H1 (cell line): ENCODE data around the gene GRIPAP1.

Source experiments
- BCL11A ChIP-seq, 2 experiments: IDR thresholded peaks; one replicate each; pipeline ENCODE4 v1.6.1; 2011; ENCODE audit warnings: low read depth in 2 of 2, low read length in 2 of 2, mild to moderate bottlenecking in 2 of 2
- CREB1 ChIP-seq: IDR thresholded peaks from 2 replicates; pipeline ENCODE4 v1.6.1; 2012; ENCODE audit warnings: inconsistent platforms
- POLR2A ChIP-seq, 2 experiments: IDR thresholded peaks; 1 replicate in 1 of 2; 2 replicates in 1 of 2; pipeline ENCODE4 v1.6.1; 2011; ENCODE audit warnings: low read depth in 2 of 2, low read length in 2 of 2, mild to moderate bottlenecking in 2 of 2; ENCODE audit errors: control extremely low read depth in 1 of 2
- TAF1 ChIP-seq: IDR thresholded peaks from 2 replicates; pipeline ENCODE4 v1.6.1; 2011; ENCODE audit warnings: mild to moderate bottlenecking, low read depth, low read length
- TEAD4 ChIP-seq: IDR thresholded peaks from 2 replicates; pipeline ENCODE4 v1.6.1; 2012; ENCODE audit warnings: low read depth, low read length, inconsistent platforms, mixed read lengths
- TF ChIP-seq, protein P1 (sequence below), 3 experiments: IDR thresholded peaks; 1 replicate in 2 of 3; 2 replicates in 1 of 3; pipeline versions ENCODE4 v1.5.1 to v1.6.1; 2011; ENCODE audit warnings: low read length in 3 of 3, mild to moderate bottlenecking in 3 of 3, inconsistent platforms in 2 of 3, low read depth in 1 of 3, moderate library complexity in 1 of 3; ENCODE audit not compliant: insufficient read depth in 1 of 3; ENCODE audit errors: control extremely low read depth in 1 of 3
- TF ChIP-seq, protein P2 (sequence below): IDR thresholded peaks from 2 replicates; pipeline ENCODE4 v1.6.1; 2012; ENCODE audit warnings: low read length, inconsistent platforms

DNA sequence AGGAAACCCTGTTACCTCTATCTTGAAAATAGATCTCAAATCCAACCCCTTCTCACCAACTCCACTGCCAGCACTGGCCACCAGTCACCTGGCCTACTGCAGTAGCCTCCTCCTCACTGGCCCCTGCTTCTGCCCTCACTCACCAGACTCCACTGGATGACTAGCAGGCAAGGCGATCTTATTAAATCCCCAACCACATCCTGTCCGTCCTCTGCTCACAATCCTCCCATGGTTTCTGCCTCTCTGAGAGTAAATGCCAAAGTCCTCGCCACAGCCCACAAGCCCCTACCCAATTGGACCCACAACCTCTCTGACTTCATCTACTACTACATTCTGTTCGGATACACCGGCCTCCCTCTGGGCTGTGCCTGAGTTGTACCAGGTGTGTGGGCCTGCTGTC is 77.8 kb downstream of the GRIPAP1 start:
- no peak for TF ChIP-seq BCL11A (IDR thresholded peaks at IDR 0.05; ENCODE audit: low read depth in 2 of 2, low read length in 2 of 2)
- TF ChIP-seq, protein P1, sequence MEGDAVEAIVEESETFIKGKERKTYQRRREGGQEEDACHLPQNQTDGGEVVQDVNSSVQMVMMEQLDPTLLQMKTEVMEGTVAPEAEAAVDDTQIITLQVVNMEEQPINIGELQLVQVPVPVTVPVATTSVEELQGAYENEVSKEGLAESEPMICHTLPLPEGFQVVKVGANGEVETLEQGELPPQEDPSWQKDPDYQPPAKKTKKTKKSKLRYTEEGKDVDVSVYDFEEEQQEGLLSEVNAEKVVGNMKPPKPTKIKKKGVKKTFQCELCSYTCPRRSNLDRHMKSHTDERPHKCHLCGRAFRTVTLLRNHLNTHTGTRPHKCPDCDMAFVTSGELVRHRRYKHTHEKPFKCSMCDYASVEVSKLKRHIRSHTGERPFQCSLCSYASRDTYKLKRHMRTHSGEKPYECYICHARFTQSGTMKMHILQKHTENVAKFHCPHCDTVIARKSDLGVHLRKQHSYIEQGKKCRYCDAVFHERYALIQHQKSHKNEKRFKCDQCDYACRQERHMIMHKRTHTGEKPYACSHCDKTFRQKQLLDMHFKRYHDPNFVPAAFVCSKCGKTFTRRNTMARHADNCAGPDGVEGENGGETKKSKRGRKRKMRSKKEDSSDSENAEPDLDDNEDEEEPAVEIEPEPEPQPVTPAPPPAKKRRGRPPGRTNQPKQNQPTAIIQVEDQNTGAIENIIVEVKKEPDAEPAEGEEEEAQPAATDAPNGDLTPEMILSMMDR (IDR thresholded peaks at IDR 0.05; ENCODE audit: control extremely low read depth in 1 of 3, insufficient read depth in 1 of 3, low read depth in 1 of 3, low read length in 3 of 3): no peak
- TF ChIP-seq TAF1: no peak
- TF ChIP-seq TEAD4: no peak
- TF ChIP-seq, protein P2, sequence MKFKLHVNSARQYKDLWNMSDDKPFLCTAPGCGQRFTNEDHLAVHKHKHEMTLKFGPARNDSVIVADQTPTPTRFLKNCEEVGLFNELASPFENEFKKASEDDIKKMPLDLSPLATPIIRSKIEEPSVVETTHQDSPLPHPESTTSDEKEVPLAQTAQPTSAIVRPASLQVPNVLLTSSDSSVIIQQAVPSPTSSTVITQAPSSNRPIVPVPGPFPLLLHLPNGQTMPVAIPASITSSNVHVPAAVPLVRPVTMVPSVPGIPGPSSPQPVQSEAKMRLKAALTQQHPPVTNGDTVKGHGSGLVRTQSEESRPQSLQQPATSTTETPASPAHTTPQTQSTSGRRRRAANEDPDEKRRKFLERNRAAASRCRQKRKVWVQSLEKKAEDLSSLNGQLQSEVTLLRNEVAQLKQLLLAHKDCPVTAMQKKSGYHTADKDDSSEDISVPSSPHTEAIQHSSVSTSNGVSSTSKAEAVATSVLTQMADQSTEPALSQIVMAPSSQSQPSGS: no peak
- no peak for TF ChIP-seq CREB1
- no peak for TF ChIP-seq POLR2A (IDR thresholded peaks at IDR 0.05; ENCODE audit: control extremely low read depth in 1 of 2, low read depth in 2 of 2, low read length in 2 of 2)
